Jurkat, Clone E6-1 (cell line): ENCODE results near the gene ST3GAL4.

Experiments used
- DNase-seq: peaks from one replicate; pipeline ENCODE4 v3.0.0-alpha.2; 2011; ENCODE audit warnings: low read depth, low spot score
- H3K4me3 ChIP-seq: 2 replicates; pipeline ENCODE4 v1.5.1; 2011; ENCODE audit warnings: mild to moderate bottlenecking, low read length, control low read depth, moderate library complexity

The ST3GAL4 gene

GRCh38 chr11:126432065-126432461 is 76.6 kb downstream of the ST3GAL4 start:
- no peak for DNase-seq

GRCh38 chr11:126432525-126432924 is 77.0 kb downstream of the ST3GAL4 start:
- no peak overlapping the region for H3K4me3 ChIP-seq
- no peak for DNase-seq

More at GRCh38 chr11:126432065-126432461, 76.6 kb downstream of the ST3GAL4 start:
- H3K4me3 ChIP-seq = no peak overlapping the region

GRCh38 chr11:126433244-126433846 is 77.9 kb downstream of the ST3GAL4 start:
- DNase-seq = no peak

GRCh38 chr11:126433989-126434949 is 78.8 kb downstream of the ST3GAL4 start:
- H3K4me3 ChIP-seq = no peak overlapping the region
- DNase-seq = no peak

More at GRCh38 chr11:126433244-126433846, 77.9 kb downstream of the ST3GAL4 start:
- H3K4me3 ChIP-seq = no peak overlapping the region

- no peak overlapping the region for H3K4me3 ChIP-seq
- DNase-seq = no peak
Observed at GRCh38 chr11:126434950-126435335, 79.5 kb downstream of the ST3GAL4 start.

- H3K4me3 ChIP-seq = no peak overlapping the region
- no peak for DNase-seq
Observed at GRCh38 chr11:126436209-126436755, 80.8 kb downstream of the ST3GAL4 start.

GRCh38 chr11:126437731-126438130 is 82.2 kb downstream of the ST3GAL4 start:
- H3K4me3 ChIP-seq = no peak overlapping the region
- no peak for DNase-seq

GRCh38 chr11:126438272-126438671 is 82.8 kb downstream of the ST3GAL4 start:
- no peak overlapping the region for H3K4me3 ChIP-seq
- no peak for DNase-seq

- no peak overlapping the region for H3K4me3 ChIP-seq
- DNase-seq = no peak
Observed at GRCh38 chr11:126438691-126439090, 83.2 kb downstream of the ST3GAL4 start.

GRCh38 chr11:126440276-126440675 is 84.8 kb downstream of the ST3GAL4 start:
- no peak for DNase-seq
- no peak overlapping the region for H3K4me3 ChIP-seq

- DNase-seq = peak; percentile 47
- H3K4me3 ChIP-seq = no peak overlapping the region
Observed at GRCh38 chr11:126440792-126441514, 85.5 kb downstream of the ST3GAL4 start.

GRCh38 chr11:126443120-126443519 is 87.6 kb downstream of the ST3GAL4 start:
- H3K4me3 ChIP-seq = no peak overlapping the region
- no peak for DNase-seq

GRCh38 chr11:126444072-126444471 is 88.6 kb downstream of the ST3GAL4 start:
- no peak for DNase-seq
- no peak overlapping the region for H3K4me3 ChIP-seq

- DNase-seq = no peak
- H3K4me3 ChIP-seq = no peak overlapping the region
Observed at GRCh38 chr11:126446581-126446980, 91.1 kb downstream of the ST3GAL4 start.

GRCh38 chr11:126450198-126450597 is 94.7 kb downstream of the ST3GAL4 start:
- no peak overlapping the region for H3K4me3 ChIP-seq
- no peak for DNase-seq

- no peak for DNase-seq
- H3K4me3 ChIP-seq = no peak overlapping the region
Observed at GRCh38 chr11:126450806-126451205, 95.3 kb downstream of the ST3GAL4 start.

- no peak overlapping the region for H3K4me3 ChIP-seq
- DNase-seq = no peak
Observed at GRCh38 chr11:126451211-126451802, 95.8 kb downstream of the ST3GAL4 start.

- no peak for DNase-seq
- H3K4me3 ChIP-seq = no peak overlapping the region
Observed at GRCh38 chr11:126452241-126453101, 97.0 kb downstream of the ST3GAL4 start.
